Nucleus accumbens (tissue), 56 donors: ENCODE measurements around the gene JAK2.

Experiments used
- DNase-seq, 56 donors: peaks; one replicate each; lab custom pipeline; 2025; lab: John Stamatoyannopoulos, UW

JAK2 gene

GRCh38 chr9:5113994-5114748, 129.1 kb downstream of the JAK2 start:
- DNase-seq: no peak

- no peak for DNase-seq
These were observed 137.0 kb downstream of the JAK2 start for GRCh38 chr9:5122116-5122515.

- no peak for DNase-seq
These were observed 137.4 kb downstream of the JAK2 start for GRCh38 chr9:5122516-5122915.

- DNase-seq: no peak
These were observed 155.1 kb downstream of the JAK2 start for GRCh38 chr9:5140151-5140550.

- DNase-seq: no peak
These were observed 159.1 kb downstream of the JAK2 start for GRCh38 chr9:5144217-5144616.

GRCh38 chr9:5146241-5146640, 161.2 kb downstream of the JAK2 start:
- DNase-seq: peak in 1 of 56 donors; percentile 1
